Tibial artery (tissue), 4 donors: ENCODE measurements around the gene RTL10.

Experiments used
- DNase-seq, 2 donors: peaks; one replicate each; pipeline ENCODE4 v3.0.0-alpha.2; 2019
- H3K27ac ChIP-seq, 2 donors: fragments of 200-600 bp; sonication (generic) in 1 of 2; 1 replicate in 1 of 2; 2 replicates in 1 of 2; pipeline ENCODE4 v1.5.1; 2018 to 2019; ENCODE audit warnings: mild to moderate bottlenecking in 1 of 2
- H3K27me3 ChIP-seq, 2 donors: fragments of 200-600 bp; sonication (generic) in 1 of 2; one replicate each; pipeline versions ENCODE4 v1.5.1 to v1.6.0; 2016 to 2019
- H3K36me3 ChIP-seq, 3 donors: fragments of 200-600 bp; sonication (generic) in 2 of 3; one replicate each; pipeline ENCODE4 v1.5.1; 2016 to 2019; ENCODE audit warnings: mild to moderate bottlenecking in 2 of 3
- H3K4me1 ChIP-seq, 4 donors: fragments of 200-600 bp; sonication (generic) in 2 of 4; 1 replicate in 3 of 4; 2 replicates in 1 of 4; pipeline ENCODE4 v1.5.1; 2016 to 2019
- H3K4me3 ChIP-seq, 2 donors: fragments of 200-600 bp; sonication (generic) in 1 of 2; 1 replicate in 1 of 2; 2 replicates in 1 of 2; pipeline ENCODE4 v1.5.1; 2018 to 2019; ENCODE audit warnings: mild to moderate bottlenecking in 2 of 2
- H3K9me3 ChIP-seq, 3 donors: fragments of 200-600 bp; sonication (generic) in 1 of 3; one replicate each; pipeline ENCODE4 v1.5.1; 2016 to 2019
- intact Hi-C: fragments of 100-400 bp; cut with DNase I; formaldehyde crosslinking; loops from one replicate; pipeline ENCODE4 v1.15.0; 2023; ENCODE audit warnings: low total_unique reads
- TF ChIP-seq, protein P1 (sequence below), 2 experiments: fragments of 200-600 bp in 1 of 2; fragments of 450-650 bp in 1 of 2; IDR thresholded peaks; one replicate each; pipeline ENCODE4 v1.5.1; 2017 to 2019; ENCODE audit warnings: antibody characterized with exemption in 2 of 2, mild to moderate bottlenecking in 1 of 2, moderate library complexity in 1 of 2

The RTL10 gene, protein sequence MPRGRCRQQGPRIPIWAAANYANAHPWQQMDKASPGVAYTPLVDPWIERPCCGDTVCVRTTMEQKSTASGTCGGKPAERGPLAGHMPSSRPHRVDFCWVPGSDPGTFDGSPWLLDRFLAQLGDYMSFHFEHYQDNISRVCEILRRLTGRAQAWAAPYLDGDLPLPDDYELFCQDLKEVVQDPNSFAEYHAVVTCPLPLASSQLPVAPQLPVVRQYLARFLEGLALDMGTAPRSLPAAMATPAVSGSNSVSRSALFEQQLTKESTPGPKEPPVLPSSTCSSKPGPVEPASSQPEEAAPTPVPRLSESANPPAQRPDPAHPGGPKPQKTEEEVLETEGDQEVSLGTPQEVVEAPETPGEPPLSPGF

DNA sequence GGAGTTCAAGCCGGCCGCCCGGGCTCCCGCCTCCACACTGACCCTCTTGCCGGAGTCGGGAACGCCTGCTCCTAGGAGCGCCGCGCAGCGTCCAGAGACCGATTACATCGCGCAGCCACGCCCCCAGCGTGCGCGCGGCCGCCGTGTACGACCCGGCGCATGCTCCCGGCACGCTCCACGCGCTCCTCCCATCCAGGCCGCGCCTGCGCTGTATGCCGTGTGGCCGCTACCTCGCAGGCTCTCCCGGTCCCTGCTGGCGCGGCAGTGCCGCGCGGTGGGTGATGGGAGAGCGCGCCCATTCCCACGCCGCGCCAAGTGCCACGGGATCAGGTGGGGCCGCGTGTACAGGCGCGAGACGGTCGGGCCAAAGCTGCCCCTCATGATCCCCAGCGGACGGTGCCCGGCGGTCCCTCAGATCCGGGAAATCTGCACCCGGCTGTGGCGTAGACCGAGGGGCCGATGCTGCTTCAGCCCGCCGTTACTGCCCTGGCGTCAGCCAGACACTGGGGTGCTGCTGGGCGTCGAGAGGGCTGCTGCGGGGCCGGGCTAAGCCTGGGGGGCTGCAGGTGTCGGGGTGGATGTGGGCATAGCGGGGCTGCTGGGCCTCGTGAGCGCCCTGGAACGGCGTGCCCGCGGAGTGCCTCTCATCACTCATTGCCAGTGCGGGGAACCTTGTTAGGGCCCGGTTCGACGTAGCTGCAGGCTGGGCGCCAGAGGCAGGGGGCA, at the start of gene RTL10, which contains the start of gene GNB1L:
Gene RTL10 (minus strand): TSS at position 97 of the 726 bp plus-strand sequence. CDS start 2,613 bp downstream, outside the sequence.
Gene GNB1L (minus strand): TSS at position 97 of the 726 bp plus-strand sequence. CDS start 33,519 bp downstream, outside the sequence.
- TF ChIP-seq, protein P1, sequence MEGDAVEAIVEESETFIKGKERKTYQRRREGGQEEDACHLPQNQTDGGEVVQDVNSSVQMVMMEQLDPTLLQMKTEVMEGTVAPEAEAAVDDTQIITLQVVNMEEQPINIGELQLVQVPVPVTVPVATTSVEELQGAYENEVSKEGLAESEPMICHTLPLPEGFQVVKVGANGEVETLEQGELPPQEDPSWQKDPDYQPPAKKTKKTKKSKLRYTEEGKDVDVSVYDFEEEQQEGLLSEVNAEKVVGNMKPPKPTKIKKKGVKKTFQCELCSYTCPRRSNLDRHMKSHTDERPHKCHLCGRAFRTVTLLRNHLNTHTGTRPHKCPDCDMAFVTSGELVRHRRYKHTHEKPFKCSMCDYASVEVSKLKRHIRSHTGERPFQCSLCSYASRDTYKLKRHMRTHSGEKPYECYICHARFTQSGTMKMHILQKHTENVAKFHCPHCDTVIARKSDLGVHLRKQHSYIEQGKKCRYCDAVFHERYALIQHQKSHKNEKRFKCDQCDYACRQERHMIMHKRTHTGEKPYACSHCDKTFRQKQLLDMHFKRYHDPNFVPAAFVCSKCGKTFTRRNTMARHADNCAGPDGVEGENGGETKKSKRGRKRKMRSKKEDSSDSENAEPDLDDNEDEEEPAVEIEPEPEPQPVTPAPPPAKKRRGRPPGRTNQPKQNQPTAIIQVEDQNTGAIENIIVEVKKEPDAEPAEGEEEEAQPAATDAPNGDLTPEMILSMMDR (IDR thresholded peaks at IDR 0.05), result no peak
- Histone ChIP-seq H3K36me3 (peaks cover 10 to 26% (median 20%) of the 10 kb centered on the region in 3 donors), H3K4me1 (peaks cover 0 to 54% (median 30%) of the 10 kb centered on the region in 4 donors), H3K9me3 (no peaks in the 10 kb centered on the region), H3K4me3 (peak within 1 kb of the TSS; percentile 68 to 94), H3K27me3 (no peaks in the 10 kb centered on the region), H3K27ac (peak within 1 kb of the TSS; percentile 86 to 94)
- intact Hi-C loops, result loop anchor here (10.0 kb wide), 1 partner anchor 130 kb away; the partner anchor contains the start of gene GP1BB
- peak; percentile 95 to 98 for DNase-seq

DNA sequence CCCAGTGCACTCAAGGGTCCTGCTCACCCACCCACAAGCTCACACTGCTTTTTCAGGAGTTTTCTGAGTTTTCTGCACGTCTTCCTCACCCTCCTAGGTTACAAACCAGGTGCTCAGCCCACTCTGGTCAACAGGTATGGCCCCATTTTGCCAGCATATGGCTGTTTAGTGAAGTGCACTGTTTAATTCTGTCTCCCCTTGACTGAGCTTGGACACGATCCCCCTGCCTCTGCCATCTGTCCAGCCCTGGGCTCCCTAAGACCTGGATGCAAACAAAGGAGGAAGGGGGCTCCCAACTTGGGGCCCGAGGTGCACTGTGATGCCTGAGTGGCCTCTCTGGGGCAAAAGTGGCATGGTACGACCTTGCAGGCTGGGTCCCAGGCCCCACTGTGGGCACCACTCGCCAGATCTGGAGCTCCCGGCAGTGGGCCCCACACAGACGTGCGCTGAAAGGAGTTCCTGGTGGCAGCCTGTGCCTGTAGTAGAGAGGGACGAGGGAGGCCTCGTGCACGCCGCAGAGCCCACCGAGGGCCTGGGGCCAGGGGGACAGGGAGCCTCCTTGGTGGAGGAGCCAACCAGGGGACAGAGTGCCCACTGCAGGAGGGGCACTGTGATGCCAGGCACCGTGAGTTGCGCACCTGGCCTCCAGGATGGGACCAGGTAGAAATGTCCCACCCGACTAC, 49.6 kb upstream of the RTL10 start:
- H3K27ac ChIP-seq, result no peak overlapping the region
- H3K36me3 ChIP-seq, result peaks cover 12 to 83% (median 27%) of the 10 kb centered on the region in 3 donors
- no peaks in the 10 kb centered on the region for H3K4me1 ChIP-seq
- DNase-seq, result no peak
- H3K4me3 ChIP-seq, result no peak overlapping the region
- H3K9me3 ChIP-seq, result no peaks in the 10 kb centered on the region
- TF ChIP-seq, protein P1 (IDR thresholded peaks at IDR 0.05), result no peak
- no peaks in the 10 kb centered on the region for H3K27me3 ChIP-seq
- intact Hi-C loops, result no loop called here

DNA sequence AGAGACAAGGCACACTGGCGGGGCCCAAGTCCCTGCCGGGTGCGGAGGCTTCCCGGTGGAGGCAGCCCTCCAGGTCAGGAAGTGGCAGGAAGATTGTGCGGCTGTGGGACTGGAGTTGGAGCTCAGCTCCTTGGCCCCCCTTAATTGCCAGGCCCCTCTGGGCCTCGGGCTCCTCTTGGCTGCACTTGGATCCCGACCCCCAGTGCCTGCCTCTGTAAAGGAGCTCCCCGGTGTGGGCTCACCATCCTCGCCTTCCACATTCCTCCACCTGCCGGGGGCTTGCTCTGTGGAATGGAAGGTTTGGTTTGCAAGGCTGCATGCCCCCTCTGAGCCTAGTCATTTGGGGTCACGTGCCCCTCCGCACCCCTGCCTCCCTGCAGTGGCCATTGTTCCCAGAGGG, 48.8 kb upstream of the RTL10 start:
- TF ChIP-seq, protein P1 (IDR thresholded peaks at IDR 0.05), result no peak
- H3K36me3 ChIP-seq, result peaks cover 12 to 90% (median 34%) of the 10 kb centered on the region in 3 donors
- H3K27ac ChIP-seq, result no peak overlapping the region
- intact Hi-C loops, result no loop called here
- DNase-seq, result no peak
- no peaks in the 10 kb centered on the region for H3K9me3 ChIP-seq
- no peak overlapping the region for H3K4me3 ChIP-seq
- no peaks in the 10 kb centered on the region for H3K27me3 ChIP-seq
- no peaks in the 10 kb centered on the region for H3K4me1 ChIP-seq

DNA sequence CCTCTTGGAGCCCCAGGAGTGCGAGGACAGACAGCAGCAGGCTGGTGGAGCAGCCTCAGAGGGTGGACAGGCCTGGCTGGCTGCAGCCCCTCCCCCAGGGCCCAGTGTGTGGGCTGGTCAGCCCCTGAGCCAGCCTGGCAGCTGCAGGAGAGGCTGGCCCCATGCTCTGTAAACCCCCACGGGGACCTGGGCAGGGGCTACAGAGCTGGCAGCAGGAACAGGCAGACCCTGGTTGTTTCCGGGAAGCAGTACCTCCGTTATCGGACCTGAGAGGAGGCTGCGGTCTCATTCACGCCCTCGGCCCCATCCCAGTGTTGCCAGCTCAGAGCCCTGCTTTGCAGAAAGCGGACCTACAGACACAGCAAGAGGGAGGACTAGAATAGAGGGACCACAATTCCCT, 48.4 kb upstream of the RTL10 start:
- TF ChIP-seq, protein P1 (IDR thresholded peaks at IDR 0.05), result no peak
- no peak for DNase-seq
- Histone ChIP-seq H3K9me3 (no peaks in the 10 kb centered on the region), H3K27ac (no peak overlapping the region), H3K36me3 (peaks cover 12 to 90% (median 39%) of the 10 kb centered on the region in 3 donors), H3K27me3 (no peaks in the 10 kb centered on the region), H3K4me3 (no peak overlapping the region), H3K4me1 (no peaks in the 10 kb centered on the region)
- intact Hi-C loops, result no loop called here

DNA sequence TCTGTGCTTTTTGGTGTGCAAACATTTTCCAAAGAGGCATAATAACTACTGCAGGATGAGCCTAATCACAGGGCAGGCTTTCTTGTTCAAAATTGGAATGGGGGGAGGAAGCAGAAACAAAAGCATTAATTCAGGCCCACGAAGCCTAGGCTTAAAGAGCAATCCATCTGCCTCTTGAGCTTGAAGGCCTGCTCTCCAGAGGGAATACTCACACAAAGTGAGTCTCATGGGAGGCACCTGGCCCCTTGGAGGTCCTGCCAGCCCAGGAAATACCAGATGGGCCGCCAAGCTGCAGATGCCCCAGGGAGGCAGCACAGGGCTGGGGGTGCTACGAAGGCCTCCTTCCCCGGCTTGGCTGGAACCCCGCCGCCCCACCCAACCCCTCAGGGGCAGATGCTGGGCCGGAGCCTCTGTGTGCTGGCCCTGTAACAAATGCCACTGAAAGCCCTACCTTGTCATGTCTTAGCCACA, 47.6 kb upstream of the RTL10 start:
- DNase-seq, result no peak
- no peaks in the 10 kb centered on the region for H3K4me1 ChIP-seq
- H3K27ac ChIP-seq, result no peak overlapping the region
- TF ChIP-seq, protein P1 (IDR thresholded peaks at IDR 0.05), result no peak
- intact Hi-C loops, result no loop called here
- H3K36me3 ChIP-seq, result peaks cover 12 to 91% (median 43%) of the 10 kb centered on the region in 3 donors
- H3K9me3 ChIP-seq, result no peaks in the 10 kb centered on the region
- no peak overlapping the region for H3K4me3 ChIP-seq
- H3K27me3 ChIP-seq, result no peaks in the 10 kb centered on the region
